HG03565 (cell line): ENCODE results near the gene SP2.
A peak's percentile ranks its signal among the peaks of the same experiment; 100 is the strongest.

Source experiments
- ATAC-seq: cut with Tn5 transposase; IDR thresholded peaks from one replicate; pipeline ENCODE4 v1.9.1; 2021; ENCODE audit warnings: mild to moderate bottlenecking, moderate library complexity; ENCODE audit not compliant: unreplicated experiment

SP2 gene

DNA sequence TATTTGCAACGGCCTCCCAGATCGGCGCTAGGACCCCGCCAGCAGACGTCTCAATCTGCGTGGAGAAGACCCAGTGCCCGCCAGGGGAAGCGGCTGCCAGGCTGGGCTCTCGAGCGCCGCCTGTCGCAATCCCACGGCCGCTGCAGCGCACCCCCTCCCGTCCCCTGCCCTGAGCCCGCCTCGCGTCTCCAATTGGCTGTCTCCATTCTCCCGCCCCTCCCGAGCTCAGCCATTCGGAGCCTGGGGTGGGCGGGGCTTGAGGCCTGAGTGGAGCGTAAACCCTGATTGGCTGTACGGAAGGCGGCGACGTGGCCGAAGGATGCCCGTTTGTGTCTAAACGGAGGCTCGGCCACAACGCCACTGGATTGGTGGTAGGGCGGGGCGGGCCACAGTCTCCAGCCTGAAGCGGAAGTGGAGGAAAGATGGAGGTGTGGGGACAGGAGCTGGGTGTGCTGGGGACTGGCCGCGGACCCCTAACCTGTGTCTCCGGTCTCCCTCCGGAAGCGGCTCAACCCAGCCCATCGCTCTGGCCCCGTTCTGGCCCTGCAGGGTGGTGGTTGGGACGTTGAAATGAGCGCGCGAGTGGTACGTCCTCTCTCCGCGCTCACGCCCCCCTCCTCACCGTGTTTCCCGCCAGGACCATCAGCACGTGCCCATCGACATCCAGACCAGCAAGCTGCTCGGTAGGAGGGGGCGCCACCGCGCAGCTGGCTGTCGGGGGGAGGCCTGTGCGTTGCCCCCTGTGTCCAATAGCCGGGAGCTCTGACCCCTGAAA, 74.9 kb downstream of the SP2 start, which contains the start of gene CDK5RAP3:
Gene CDK5RAP3 (plus strand): TSS at position 389 of the 775 bp plus-strand sequence. CDS start 34 bp downstream, at position 423.
- ATAC-seq = peak; percentile 93

DNA sequence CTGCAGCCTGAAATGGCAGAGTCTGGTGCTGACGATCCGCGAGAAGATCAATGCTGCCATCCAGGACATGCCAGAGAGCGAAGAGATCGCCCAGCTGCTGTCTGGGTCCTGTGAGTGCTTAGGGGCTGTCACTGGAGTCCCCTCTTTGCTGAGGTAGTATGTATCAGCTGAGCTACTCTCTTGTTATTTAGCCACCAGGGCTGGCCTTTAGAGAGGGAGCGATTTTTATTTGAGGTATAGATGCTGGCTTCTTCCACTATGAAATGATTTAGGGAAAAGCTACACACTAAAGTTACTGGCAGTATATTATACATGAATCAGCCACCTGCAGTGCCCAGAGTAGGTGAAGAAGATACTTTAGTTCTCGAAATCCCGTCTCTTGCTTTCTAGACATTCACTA, 77.5 kb downstream of the SP2 start:
- no peak for ATAC-seq

DNA sequence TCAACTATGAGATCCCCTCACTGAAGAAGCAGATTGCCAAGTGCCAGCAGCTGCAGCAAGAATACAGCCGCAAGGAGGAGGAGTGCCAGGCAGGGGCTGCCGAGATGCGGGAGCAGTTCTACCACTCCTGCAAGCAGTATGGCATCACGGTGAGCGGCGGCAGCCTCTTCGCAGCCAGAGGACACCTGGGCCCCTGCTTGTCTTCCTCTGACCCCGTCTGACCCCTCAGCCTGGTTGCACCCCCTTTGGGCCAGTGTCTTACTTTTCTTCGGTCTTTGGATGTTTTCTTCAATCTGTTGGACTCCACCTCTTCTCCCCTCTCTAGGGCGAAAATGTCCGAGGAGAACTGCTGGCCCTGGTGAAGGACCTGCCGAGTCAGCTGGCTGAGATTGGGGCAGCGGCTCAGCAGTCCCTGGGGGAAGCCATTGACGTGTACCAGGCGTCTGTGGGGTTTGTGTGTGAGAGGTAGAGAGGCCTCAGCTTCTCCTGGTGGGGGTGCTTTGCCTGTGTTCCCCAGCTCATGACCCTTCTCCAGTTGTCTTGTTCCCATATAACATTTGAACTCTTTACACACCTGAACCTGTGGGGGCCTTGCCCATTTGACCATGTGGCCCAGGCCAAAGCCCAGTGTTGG, 79.3 kb downstream of the SP2 start:
- no peak for ATAC-seq

DNA sequence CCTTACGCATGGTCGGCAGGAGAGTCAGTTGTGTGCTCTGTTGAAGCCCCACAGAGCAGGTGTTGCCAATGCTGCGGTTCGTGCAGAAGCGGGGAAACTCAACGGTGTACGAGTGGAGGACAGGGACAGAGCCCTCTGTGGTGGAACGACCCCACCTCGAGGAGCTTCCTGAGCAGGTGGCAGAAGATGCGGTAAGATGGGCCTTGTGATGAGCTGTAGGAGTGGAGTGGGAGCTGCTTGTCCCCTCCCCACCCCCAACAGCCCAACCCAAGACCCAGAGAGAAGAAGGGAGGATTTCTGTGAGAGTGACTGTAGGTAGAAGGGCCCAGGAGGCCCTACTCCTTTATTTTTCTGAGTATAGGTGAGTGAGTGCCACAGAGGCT, 79.8 kb downstream of the SP2 start:
- ATAC-seq = no peak

DNA sequence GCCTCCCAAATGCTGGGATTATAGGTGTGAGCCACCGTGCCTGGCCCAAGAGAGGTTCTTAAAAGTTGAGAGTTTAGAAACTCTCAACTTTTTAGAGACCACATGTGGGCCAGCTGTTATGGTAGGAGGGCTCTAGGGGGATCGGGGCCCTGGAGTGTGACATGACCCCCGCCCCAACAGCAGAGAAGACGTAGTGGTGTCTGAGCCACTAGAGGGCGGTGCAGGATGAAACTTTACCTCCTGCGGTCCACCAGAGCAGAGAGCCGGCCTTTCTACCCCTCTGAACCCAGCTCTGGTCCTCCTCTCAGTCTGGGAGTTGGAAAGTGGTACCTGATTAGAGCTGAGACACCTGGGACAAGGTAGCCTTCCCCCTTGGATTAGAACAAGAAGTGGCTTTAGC, 82.3 kb downstream of the SP2 start:
- no peak for ATAC-seq
